Fibroblast of villous mesenchyme (primary cell): ENCODE results near the gene RPS6KA2. TPM values are rescaled to one million over a fixed set of nuclear protein-coding genes. Genes with fewer than 3 reads are reported as not detected.
"Not testable (repeated sequence)": the region's sequence is repeated elsewhere in the genome, so short reads cannot be mapped to it uniquely, and the experiment has no call there.

Experiments used
- DNase-seq: peaks from one replicate; pipeline ENCODE4 v3.0.0-alpha.2; 2010; ENCODE audit warnings: low read depth
- H3K4me3 ChIP-seq: 2 replicates; pipeline ENCODE4 v1.5.1; 2011; ENCODE audit warnings: low read depth, mild to moderate bottlenecking, low read length
- CTCF ChIP-seq: IDR thresholded peaks from 2 replicates; pipeline ENCODE4 v1.5.1; 2012; ENCODE audit warnings: low read depth, mild to moderate bottlenecking, low read length; ENCODE audit not compliant: insufficient read depth
- total RNA-seq: library from RNA; depleted of rRNA; stranded (reverse); fragments of >200 nt; gene quantifications from 2 replicates; pipeline ENCODE4 v1.2.3, GENCODE V29; 2012

RPS6KA2 gene
- total RNA-seq, 1 donor = 15.5 TPM

DNA sequence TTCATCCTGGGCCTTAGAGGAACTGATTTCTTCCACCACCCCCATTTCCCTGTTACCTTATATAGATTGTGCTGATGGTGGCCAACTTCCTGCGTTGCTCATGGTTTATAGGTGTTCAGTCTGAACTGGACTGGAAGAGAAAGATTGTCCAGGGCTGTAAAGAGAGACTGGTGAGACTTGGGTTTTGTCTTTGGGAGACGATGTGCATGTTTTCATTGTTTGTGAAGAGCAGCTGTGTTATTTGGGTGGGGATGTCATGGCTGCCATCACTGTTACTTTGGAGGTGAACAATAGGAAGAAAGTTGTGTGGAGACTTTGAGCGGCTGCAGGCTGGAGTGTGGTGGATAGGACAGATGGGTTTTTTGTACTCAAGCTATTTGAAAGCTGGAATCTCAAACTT lies 228.7 kb downstream of the RPS6KA2 start:
- no peak for TF ChIP-seq CTCF
- DNase-seq = no peak
- H3K4me3 ChIP-seq = no peak overlapping the region

DNA sequence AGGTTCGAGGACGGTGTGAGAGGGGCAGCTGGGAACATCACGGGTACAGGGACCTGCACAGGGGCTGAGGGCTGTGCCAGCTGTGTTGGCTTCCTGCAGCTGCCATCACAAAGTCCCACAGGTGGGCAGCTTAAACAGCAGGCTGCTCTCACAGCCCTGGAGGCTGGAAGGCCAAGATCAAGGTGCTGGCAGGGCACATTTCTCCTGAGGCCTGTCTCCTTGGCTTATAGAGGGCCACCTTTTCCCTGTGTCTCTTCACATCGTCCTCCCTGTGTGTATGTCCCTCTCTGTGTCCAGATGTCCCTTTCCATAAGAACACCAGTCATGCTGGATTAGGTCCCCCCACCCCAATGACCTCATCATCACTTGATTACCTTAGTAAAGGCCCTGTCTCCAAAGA lies 229.2 kb downstream of the RPS6KA2 start:
- DNase-seq = no peak
- TF ChIP-seq CTCF = no peak
- H3K4me3 ChIP-seq = no peak overlapping the region

- TF ChIP-seq CTCF = no peak
- DNase-seq = no peak
- no peak overlapping the region for H3K4me3 ChIP-seq
These were observed 231.3 kb downstream of the RPS6KA2 start for GRCh38 chr6:166395778-166396177.

DNA sequence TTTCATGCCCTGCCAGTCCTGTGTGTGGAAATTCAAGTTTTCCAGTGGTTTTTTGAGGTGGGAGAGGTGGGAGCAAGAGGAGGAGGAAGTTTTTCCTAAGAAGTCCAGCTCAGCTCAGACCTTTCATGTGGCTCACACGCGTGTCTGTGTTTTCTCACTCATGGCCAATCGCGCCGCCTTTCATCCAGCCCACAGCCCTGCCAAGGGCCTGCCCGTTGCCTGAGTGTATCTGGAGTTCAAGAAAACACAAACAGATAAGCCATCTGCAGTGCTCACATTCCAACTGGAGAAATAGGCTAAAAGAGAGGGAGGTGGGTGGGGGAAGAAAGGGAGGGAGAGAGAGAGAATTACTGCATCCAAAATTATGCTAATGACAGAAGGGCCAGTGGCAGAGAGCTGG lies 231.7 kb downstream of the RPS6KA2 start:
- no peak for TF ChIP-seq CTCF
- no peak for DNase-seq

DNA sequence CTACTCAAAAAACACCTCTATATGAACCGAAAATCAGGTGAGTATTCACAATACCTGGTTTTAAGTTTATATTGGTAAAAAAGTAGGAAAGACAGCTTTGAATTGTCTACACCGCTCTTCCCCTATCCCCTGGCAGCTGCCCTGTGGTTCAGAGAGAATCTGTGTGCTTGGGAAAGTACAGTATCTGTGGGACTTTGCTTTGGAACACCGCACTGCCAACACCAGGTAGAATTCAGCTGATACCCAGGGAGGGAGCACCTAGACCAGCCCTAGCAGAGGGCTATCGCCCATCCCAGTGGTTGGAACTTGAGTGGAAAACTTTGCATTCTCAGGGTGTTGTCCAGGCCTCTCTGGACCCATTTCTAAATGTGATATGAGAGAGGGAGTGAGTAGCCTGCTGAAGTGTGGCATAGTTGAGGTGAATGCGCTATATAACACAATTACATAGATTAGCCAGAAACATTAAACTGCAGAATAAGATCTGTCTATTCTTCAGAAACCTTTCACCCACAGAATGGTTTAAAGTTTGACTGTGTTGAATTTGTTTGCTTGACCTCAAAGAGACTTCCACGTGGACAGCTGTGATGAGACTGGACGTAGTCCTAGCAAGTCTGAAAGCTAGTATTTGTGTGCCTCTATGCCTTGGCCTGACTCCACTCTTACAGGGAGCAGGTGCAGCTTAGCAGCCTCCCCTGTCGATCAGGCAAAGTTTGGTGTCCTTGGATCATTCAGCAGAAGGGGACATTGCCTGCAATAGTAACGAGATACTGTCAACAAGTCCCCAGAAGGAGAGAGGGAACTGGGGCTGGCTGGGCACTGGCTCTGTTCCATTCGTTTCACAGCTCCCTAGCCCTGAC lies 232.8 kb downstream of the RPS6KA2 start:
- no peak for TF ChIP-seq CTCF
- DNase-seq = no peak
- H3K4me3 ChIP-seq = no peak overlapping the region

More for the DNA sequence above, 231.7 kb downstream of the RPS6KA2 start:
- no peak overlapping the region for H3K4me3 ChIP-seq

DNA sequence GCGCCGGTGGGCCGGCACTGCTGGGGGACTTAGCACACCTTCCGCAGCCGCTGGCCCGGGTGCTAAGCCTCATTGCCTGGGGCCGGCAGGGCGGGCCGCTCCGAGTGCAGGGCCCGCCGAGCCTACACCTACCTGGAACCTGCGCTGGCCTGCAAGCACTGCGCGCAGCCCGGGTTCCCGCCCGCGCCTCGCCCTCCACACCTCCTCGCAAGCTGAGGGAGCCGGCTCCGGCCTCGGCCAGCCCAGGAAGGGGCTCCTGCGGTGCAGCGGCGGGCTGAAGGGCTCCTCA lies 233.6 kb downstream of the RPS6KA2 start:
- TF ChIP-seq CTCF = no peak
- H3K4me3 ChIP-seq = no peak overlapping the region
- DNase-seq = no peak

- not testable (repeated sequence) for DNase-seq, H3K4me3 ChIP-seq
These were observed 234.1 kb downstream of the RPS6KA2 start for GRCh38 chr6:166392755-166393534.
